Ovary (tissue), 9 donors: ENCODE measurements around the gene SPATA9. TPM values are rescaled to one million over a fixed set of nuclear protein-coding genes. Genes with fewer than 3 reads are reported as not detected.
"Not testable (repeated sequence)": the region's sequence is repeated elsewhere in the genome, so short reads cannot be mapped to it uniquely, and the experiment has no call there.

Source experiments
- DNase-seq, 5 donors: peaks; one replicate each; pipeline ENCODE4 v3.0.0-alpha.2; 2019 to 2020
- H3K27ac ChIP-seq, 2 donors: fragments of 200-600 bp; one replicate each; pipeline versions ENCODE4 v1.5.1 to v1.8.0; 2019 to 2022
- H3K27me3 ChIP-seq: fragments of 200-600 bp; one replicate; pipeline ENCODE4 v1.8.0; 2022
- H3K36me3 ChIP-seq: fragments of 200-600 bp; sonication (generic); one replicate; pipeline ENCODE4 v1.5.1; 2019
- H3K4me1 ChIP-seq: one replicate; pipeline ENCODE4 v1.8.1; 2013; ENCODE audit warnings: mild to moderate bottlenecking, moderate library complexity; ENCODE audit not compliant: insufficient read depth
- H3K4me3 ChIP-seq: fragments of 200-600 bp; sonication (generic); one replicate; pipeline ENCODE4 v1.5.1; 2017
- H3K9me3 ChIP-seq, 2 donors: fragments of 200-600 bp in 1 of 2; sonication (generic) in 1 of 2; one replicate each; pipeline versions ENCODE4 v1.5.1 to v1.8.1; 2013 to 2019; ENCODE audit warnings: mild to moderate bottlenecking in 1 of 2, moderate library complexity in 1 of 2
- CTCF ChIP-seq, 3 donors: fragments of 450-650 bp in 2 of 3; fragments of 200-600 bp in 1 of 3; IDR thresholded peaks; one replicate each; pipeline versions ENCODE4 v1.5.1 to v1.8.0; 2016 to 2022; ENCODE audit warnings: antibody characterized with exemption in 3 of 3, mild to moderate bottlenecking in 1 of 3
- EP300 ChIP-seq: sonication (generic); formaldehyde crosslinking; IDR thresholded peaks from one replicate; pipeline ENCODE4 v1.6.1; 2017; ENCODE audit warnings: antibody characterized with exemption
- POLR2A ChIP-seq: fragments of 450-650 bp; IDR thresholded peaks from one replicate; pipeline ENCODE4 v1.6.1; 2017; ENCODE audit warnings: antibody characterized with exemption, mild to moderate bottlenecking, moderate library complexity
- WGBS, 3 donors: extraction: QIAGEN DNeasy Blood & Tissue Kit in 1 of 3; methylation state at CpG; one replicate each; pipeline versions ENCODE4 v1.1.5 to v1.1.7; 2013 to 2017; 5-methylcytosine and 5-hydroxymethylcytosine counted together
- intact Hi-C, 4 donors: fragments of 100-400 bp; cut with DNase I; formaldehyde crosslinking; loops; one replicate each; pipeline versions ENCODE4 v1.11.0 to v1.15.1; 2022 to 2023
- polyA plus RNA-seq, 2 donors: library from polyadenylated mRNA; stranded (reverse); fragments of 200-250 nt in 1 of 2; fragments of 350-450 nt in 1 of 2; fragmentation: Illumina TruSeq in 1 of 2; extraction: RNeasy Lipid Tissue Mini Kit (QIAGEN cat#74804) in 1 of 2; gene quantifications; one replicate each; pipeline ENCODE4 v1.2.3, GENCODE V29; 2013 to 2014
- total RNA-seq, 7 donors: library from RNA; depleted of rRNA in 2 of 7; stranded (reverse); fragments of >200 nt in 2 of 7; fragmentation: NEBNext Ultra II Directional in 3 of 7; extraction: Animal tissue kit (Norgen Biotek cat#: 25700) in 3 of 7; gene quantifications; one replicate each; pipeline versions ENCODE4 v1.1.0 to v1.2.4, GENCODE V29; 2016 to 2023
- donor health status: DM: no; HTN: no; CAD: no; lungs with moderate emphysema.
- donor health status: DM: no; HTN: no; CAD: no.
- donor health status: Bipolar disorder and iron deficiency.
- donor health status: DM: yes; HTN: yes; CAD: no.
- donor health status: DM: no; HTN: no; CAD: no.
- donor health status: DM: yes; HTN: yes; CAD: no.

Gene SPATA9
- total and polyA plus RNA-seq, 9 donors = 0.46 to 1.7 (median 0.89) TPM

GRCh38 chr5:95707055-95707454 lies 24.3 kb upstream of the SPATA9 start:
- Histone ChIP-seq H3K4me1 (peaks cover 11% of the 10 kb centered on the region), H3K27ac (no peak overlapping the region), H3K36me3 (no peaks in the 10 kb centered on the region), H3K4me3 (no peak overlapping the region), H3K9me3 (no peaks in the 10 kb centered on the region), H3K27me3 (no peaks in the 10 kb centered on the region)
- 77 to 85% (median 78%) methylated on average over 9 of the region's 9 CpGs for WGBS, 3 donors
- no peak for DNase-seq
- intact Hi-C loops = no loop called here
- no peak for TF ChIP-seq POLR2A
- TF ChIP-seq CTCF (IDR thresholded peaks at IDR 0.05) = no peak
- no peak for TF ChIP-seq EP300

GRCh38 chr5:95706196-95706595 lies 23.4 kb upstream of the SPATA9 start:
- DNase-seq, intact Hi-C loops, H3K27me3 ChIP-seq, H3K4me1 ChIP-seq, H3K9me3 ChIP-seq, H3K27ac ChIP-seq, H3K36me3 ChIP-seq, H3K4me3 ChIP-seq: not testable (repeated sequence)
- 92 to 95% (median 95%) methylated on average over 5 of the region's 5 CpGs for WGBS, 3 donors

GRCh38 chr5:95704150-95704549 lies 21.4 kb upstream of the SPATA9 start:
- Histone ChIP-seq H3K36me3 (no peaks in the 10 kb centered on the region), H3K9me3 (no peaks in the 10 kb centered on the region), H3K27ac (no peak overlapping the region), H3K4me1 (no peaks in the 10 kb centered on the region), H3K4me3 (no peak overlapping the region), H3K27me3 (no peaks in the 10 kb centered on the region)
- no peak for TF ChIP-seq EP300
- DNase-seq = no peak
- intact Hi-C loops = no loop called here
- 10 to 52% (median 17%) methylated on average over 1 of the region's 1 CpG for WGBS, 3 donors

- Histone ChIP-seq H3K9me3 (no peaks in the 10 kb centered on the region), H3K27ac (no peak overlapping the region), H3K4me1 (no peaks in the 10 kb centered on the region), H3K27me3 (no peaks in the 10 kb centered on the region), H3K36me3 (no peaks in the 10 kb centered on the region), H3K4me3 (no peak overlapping the region)
- no peak for DNase-seq
- intact Hi-C loops = no loop called here
- TF ChIP-seq POLR2A (no peak), CTCF (IDR thresholded peaks at IDR 0.05) (no peak), EP300 (no peak)
These were observed 18.3 kb upstream of the SPATA9 start for GRCh38 chr5:95701074-95701473.

GRCh38 chr5:95699337-95699736 lies 16.5 kb upstream of the SPATA9 start:
- no peak for DNase-seq
- WGBS, 3 donors = 96 to 99% (median 98%) methylated on average over 1 of the region's 1 CpG
- H3K9me3 ChIP-seq = no peaks in the 10 kb centered on the region
- no peaks in the 10 kb centered on the region for H3K36me3 ChIP-seq
- intact Hi-C loops = no loop called here
- no peaks in the 10 kb centered on the region for H3K27me3 ChIP-seq
- H3K27ac ChIP-seq = no peak overlapping the region
- no peaks in the 10 kb centered on the region for H3K4me1 ChIP-seq
- TF ChIP-seq EP300 = no peak
- TF ChIP-seq CTCF (IDR thresholded peaks at IDR 0.05) = no peak
- TF ChIP-seq POLR2A = no peak
- H3K4me3 ChIP-seq = no peak overlapping the region
